GM11168 (cell line): ENCODE results near the gene BCL2L2.

ENCODE experiments used
- in situ Hi-C: fragments of 300-500 bp; cut with MboI; formaldehyde crosslinking; loops from one replicate; pipeline ENCODE4 v1.12.0; 2022; ENCODE audit warnings: low sequenced_read_pairs; ENCODE audit not compliant: unreplicated experiment

Gene BCL2L2

GRCh38 chr14:23352506-23353432 is 46.1 kb downstream of the BCL2L2 start, which contains the start of gene SLC22A17:
Gene SLC22A17 (minus strand): TSS chr14:23352887.
- in situ Hi-C loops, result no loop called here

- in situ Hi-C loops, result no loop called here
Observed at GRCh38 chr14:23353433-23353780, 46.8 kb downstream of the BCL2L2 start.

GRCh38 chr14:23354990-23355389 is 48.4 kb downstream of the BCL2L2 start:
- in situ Hi-C loops, result no loop called here

DNA sequence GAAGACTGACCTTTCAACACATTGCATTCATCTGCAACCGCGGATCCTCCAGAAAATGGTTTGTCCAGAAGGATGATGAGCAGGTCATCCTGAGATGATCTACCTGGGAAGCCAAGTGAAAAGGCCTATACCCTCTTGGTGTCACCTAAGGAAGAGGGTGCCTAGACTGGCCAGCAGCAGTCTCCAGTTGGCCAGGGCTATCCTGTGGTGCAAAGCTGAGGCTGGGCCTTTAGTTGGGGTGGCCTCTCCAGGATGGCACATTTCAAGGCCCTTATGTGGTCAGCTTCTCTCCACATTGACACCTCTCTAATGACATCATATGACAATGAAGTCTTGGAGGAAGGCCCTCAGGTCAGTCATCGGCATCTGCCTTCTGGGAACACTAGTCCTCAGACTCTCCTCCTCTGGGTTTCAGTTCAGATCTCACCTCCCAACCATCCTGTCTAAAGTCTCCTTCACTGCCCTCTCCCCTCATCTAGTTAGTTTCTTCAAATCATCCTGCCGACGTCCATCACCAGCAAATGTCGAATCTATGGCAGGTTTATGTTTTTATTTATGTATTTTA is 49.3 kb downstream of the BCL2L2 start:
- in situ Hi-C loops, result no loop called here

DNA sequence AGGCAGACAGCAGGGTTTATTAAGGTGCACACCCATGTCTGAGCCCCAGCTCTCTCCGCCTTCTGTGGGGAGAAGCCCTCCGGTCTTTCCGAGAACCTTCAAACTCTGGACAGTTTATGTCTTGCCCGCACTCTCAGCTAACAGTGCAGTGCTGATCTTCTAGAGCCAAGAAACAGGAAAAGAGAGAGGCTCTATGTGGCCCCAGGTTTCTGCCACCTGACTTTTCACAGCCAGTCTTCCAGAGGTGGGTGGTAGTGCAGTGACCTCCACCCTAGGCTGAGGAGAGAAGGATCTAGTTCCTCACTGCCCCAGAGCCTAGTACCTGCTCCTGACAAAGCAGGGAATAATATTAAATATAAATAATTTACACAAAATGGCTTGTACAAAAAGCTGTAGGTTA is 50.0 kb downstream of the BCL2L2 start:
- in situ Hi-C loops, result no loop called here

DNA sequence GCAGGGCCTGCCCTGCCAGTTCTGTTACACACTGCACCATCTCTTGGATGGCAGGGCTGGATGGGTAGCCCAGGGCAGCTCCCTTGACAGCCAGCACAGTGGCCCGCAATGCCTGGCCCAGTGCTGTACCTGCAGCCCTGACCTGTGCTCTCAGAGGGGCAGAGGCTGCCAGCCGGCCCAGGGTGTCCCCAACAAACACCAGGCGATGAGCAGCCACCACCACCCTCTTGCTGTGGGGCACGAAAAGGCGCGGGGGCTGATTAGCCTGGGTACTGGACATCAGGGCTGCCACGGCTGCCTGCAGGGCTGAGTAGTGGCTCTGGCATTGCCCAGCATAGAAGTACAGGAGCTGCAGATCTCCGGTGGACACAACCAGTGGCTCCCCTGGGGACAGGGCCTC is 50.6 kb downstream of the BCL2L2 start:
- in situ Hi-C loops, result no loop called here

- in situ Hi-C loops, result no loop called here
Observed at GRCh38 chr14:23358042-23358441, 51.4 kb downstream of the BCL2L2 start.

- in situ Hi-C loops, result no loop called here
Observed at GRCh38 chr14:23358553-23359166, 52.0 kb downstream of the BCL2L2 start.

GRCh38 chr14:23359167-23359626 is 52.6 kb downstream of the BCL2L2 start:
- in situ Hi-C loops, result no loop called here

DNA sequence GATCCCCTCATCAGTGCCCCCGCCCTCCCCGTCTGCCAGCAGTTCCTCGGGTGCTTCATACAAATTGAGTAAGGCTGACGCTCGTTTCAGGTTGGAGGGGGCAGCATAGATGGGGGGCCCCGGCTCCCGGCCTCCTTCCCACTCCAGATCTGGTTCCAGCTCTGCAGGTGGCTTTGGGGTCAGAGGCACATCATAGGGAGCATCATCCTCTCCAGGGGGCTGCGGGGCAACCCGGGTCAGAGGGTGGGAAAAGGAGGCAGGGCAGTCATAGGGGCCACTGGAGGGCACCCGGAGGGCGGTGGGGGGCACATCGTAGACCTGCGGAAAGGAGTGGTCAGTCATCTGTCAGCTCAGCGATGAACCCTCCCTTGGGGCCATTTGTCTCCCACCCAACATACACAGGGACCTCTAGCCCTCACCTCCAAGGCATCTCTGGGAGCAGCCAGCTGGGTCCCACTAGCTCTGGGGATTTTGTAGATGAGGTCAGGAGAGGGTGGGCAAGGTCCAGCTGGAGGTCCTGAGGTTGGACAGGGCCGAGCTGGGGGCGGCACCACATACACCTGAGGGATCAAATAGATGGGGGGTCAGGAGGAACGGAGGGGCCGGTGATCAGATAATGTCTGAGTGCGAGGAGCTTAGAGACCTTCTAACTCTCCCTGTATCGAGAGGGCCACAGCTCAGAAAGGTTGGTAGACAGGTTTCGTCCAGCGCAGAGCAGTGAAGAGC is 53.3 kb downstream of the BCL2L2 start:
- in situ Hi-C loops, result no loop called here

- in situ Hi-C loops, result no loop called here
Observed at GRCh38 chr14:23360496-23360895, 53.9 kb downstream of the BCL2L2 start.

- in situ Hi-C loops, result no loop called here
Observed at GRCh38 chr14:23361320-23361719, 54.7 kb downstream of the BCL2L2 start.
